Urinary bladder (tissue), 4 donors: ENCODE measurements around the gene ERC2. TPM values are rescaled to one million over a fixed set of nuclear protein-coding genes. Genes with fewer than 3 reads are reported as not detected.

ENCODE experiments used
- DNase-seq: peaks from one replicate; pipeline ENCODE4 v3.0.0-alpha.2; 2015; ENCODE audit errors: extremely low spot score
- H3K27ac ChIP-seq: one replicate; pipeline ENCODE4 v1.5.1; 2013; ENCODE audit warnings: low read depth, mild to moderate bottlenecking, moderate library complexity
- H3K36me3 ChIP-seq: one replicate; pipeline ENCODE4 v1.6.1; 2013; ENCODE audit warnings: mild to moderate bottlenecking, moderate library complexity; ENCODE audit not compliant: insufficient read depth
- H3K4me1 ChIP-seq: one replicate; pipeline ENCODE4 v1.6.1; 2013; ENCODE audit warnings: mild to moderate bottlenecking, moderate library complexity; ENCODE audit not compliant: insufficient read depth
- H3K4me3 ChIP-seq: one replicate; pipeline ENCODE4 v1.5.1; 2013; ENCODE audit warnings: low read depth, low read length
- WGBS: extraction: QIAGEN DNeasy Blood & Tissue Kit; methylation state at CpG from one replicate; pipeline ENCODE4 v1.1.7; 2013; 5-methylcytosine and 5-hydroxymethylcytosine counted together
- polyA plus RNA-seq: library from polyadenylated mRNA; stranded (reverse); fragments of 200-250 nt; gene quantifications from one replicate; pipeline ENCODE4 v1.2.3, GENCODE V29; 2013
- total RNA-seq: library from RNA; depleted of rRNA; stranded (reverse); fragments of >200 nt; gene quantifications from one replicate; pipeline ENCODE4 v1.2.3, GENCODE V29; 2014
- donor health status: healthy with polysubstance abuse.
- donor health status: healthy.

Gene ERC2
- total and polyA plus RNA-seq, 2 donors = 0.49 to 3.0 TPM

- WGBS = 86% methylated on average over 4 of the region's 4 CpGs
- no peak for DNase-seq
- H3K36me3 ChIP-seq = no peaks in the 10 kb centered on the region
- no peaks in the 10 kb centered on the region for H3K4me1 ChIP-seq
- no peak overlapping the region for H3K27ac ChIP-seq
- H3K4me3 ChIP-seq = no peak overlapping the region
Measured at GRCh38 chr3:55742022-55742831, 726.0 kb downstream of the ERC2 start.

- H3K36me3 ChIP-seq = no peaks in the 10 kb centered on the region
- 58% methylated on average over 5 of the region's 5 CpGs for WGBS
Measured at GRCh38 chr3:55737186-55737585, 731.1 kb downstream of the ERC2 start.

GRCh38 chr3:55735976-55736375 lies 732.3 kb downstream of the ERC2 start:
- no peak overlapping the region for H3K4me3 ChIP-seq
- DNase-seq = no peak

More at GRCh38 chr3:55737186-55737585, 731.1 kb downstream of the ERC2 start:
- no peak for DNase-seq
- H3K4me1 ChIP-seq = no peaks in the 10 kb centered on the region
- no peak overlapping the region for H3K27ac ChIP-seq
- no peak overlapping the region for H3K4me3 ChIP-seq

GRCh38 chr3:55731741-55732140 lies 736.5 kb downstream of the ERC2 start:
- Histone ChIP-seq H3K27ac (no peak overlapping the region), H3K36me3 (no peaks in the 10 kb centered on the region), H3K4me3 (no peak overlapping the region), H3K4me1 (no peaks in the 10 kb centered on the region)
- 56% methylated on average over 3 of the region's 3 CpGs for WGBS
- no peak for DNase-seq

More at GRCh38 chr3:55735976-55736375, 732.3 kb downstream of the ERC2 start:
- Histone ChIP-seq H3K4me1 (no peaks in the 10 kb centered on the region), H3K36me3 (no peaks in the 10 kb centered on the region), H3K27ac (no peak overlapping the region)
- WGBS = 83% methylated on average over 3 of the region's 3 CpGs

- H3K36me3 ChIP-seq = no peaks in the 10 kb centered on the region
- H3K27ac ChIP-seq = no peak overlapping the region
- WGBS = 81% methylated on average over 7 of the region's 7 CpGs
- no peak overlapping the region for H3K4me3 ChIP-seq
- H3K4me1 ChIP-seq = no peaks in the 10 kb centered on the region
- no peak for DNase-seq
Measured at GRCh38 chr3:55729546-55729945, 738.7 kb downstream of the ERC2 start.

GRCh38 chr3:55728461-55729100 lies 739.7 kb downstream of the ERC2 start:
- no peak for DNase-seq
- WGBS = 94% methylated on average over 5 of the region's 5 CpGs
- Histone ChIP-seq H3K36me3 (no peaks in the 10 kb centered on the region), H3K4me1 (no peaks in the 10 kb centered on the region), H3K4me3 (no peak overlapping the region), H3K27ac (no peak overlapping the region)

- Histone ChIP-seq H3K4me3 (no peak overlapping the region), H3K36me3 (no peaks in the 10 kb centered on the region), H3K4me1 (no peaks in the 10 kb centered on the region), H3K27ac (no peak overlapping the region)
- no peak for DNase-seq
- 96% methylated on average over 2 of the region's 2 CpGs for WGBS
Measured at GRCh38 chr3:55726501-55726775, 741.8 kb downstream of the ERC2 start.

- 57% methylated on average over 3 of the region's 3 CpGs for WGBS
- DNase-seq = no peak
- H3K4me3 ChIP-seq = no peak overlapping the region
- H3K27ac ChIP-seq = no peak overlapping the region
- no peaks in the 10 kb centered on the region for H3K4me1 ChIP-seq
- no peaks in the 10 kb centered on the region for H3K36me3 ChIP-seq
Measured at GRCh38 chr3:55725681-55726500, 742.4 kb downstream of the ERC2 start.

GRCh38 chr3:55724821-55725220 lies 743.4 kb downstream of the ERC2 start:
- Histone ChIP-seq H3K27ac (no peak overlapping the region), H3K4me1 (no peaks in the 10 kb centered on the region), H3K4me3 (no peak overlapping the region), H3K36me3 (no peaks in the 10 kb centered on the region)
- no peak for DNase-seq
- WGBS = 47% methylated on average over 2 of the region's 2 CpGs

- Histone ChIP-seq H3K27ac (no peak overlapping the region), H3K4me3 (no peak overlapping the region), H3K36me3 (no peaks in the 10 kb centered on the region), H3K4me1 (no peaks in the 10 kb centered on the region)
- no peak for DNase-seq
Measured at GRCh38 chr3:55724407-55724784, 743.9 kb downstream of the ERC2 start.

- Histone ChIP-seq H3K4me1 (no peaks in the 10 kb centered on the region), H3K4me3 (no peak overlapping the region), H3K27ac (no peak overlapping the region), H3K36me3 (no peaks in the 10 kb centered on the region)
- no peak for DNase-seq
- 69% methylated on average over 5 of the region's 5 CpGs for WGBS
Measured at GRCh38 chr3:55723653-55724406, 744.4 kb downstream of the ERC2 start.

- DNase-seq = no peak
- 63% methylated on average over 5 of the region's 5 CpGs for WGBS
- H3K4me1 ChIP-seq = no peaks in the 10 kb centered on the region
- H3K4me3 ChIP-seq = no peak overlapping the region
- no peak overlapping the region for H3K27ac ChIP-seq
- H3K36me3 ChIP-seq = no peaks in the 10 kb centered on the region
Measured at GRCh38 chr3:55721716-55722484, 746.4 kb downstream of the ERC2 start.

- Histone ChIP-seq H3K4me3 (no peak overlapping the region), H3K36me3 (no peaks in the 10 kb centered on the region), H3K27ac (no peak overlapping the region), H3K4me1 (no peaks in the 10 kb centered on the region)
- no peak for DNase-seq
Measured at GRCh38 chr3:55720614-55721013, 747.7 kb downstream of the ERC2 start.
